WI38 (cell line): Measurements from ENCODE around the gene ENTREP1.

Experiments
- H3K4me3 ChIP-seq: 2 replicates; pipeline ENCODE4 v1.5.1; 2011; ENCODE audit warnings: low read depth, mild to moderate bottlenecking, control low read depth, low read length
- CTCF ChIP-seq: IDR thresholded peaks from 2 replicates; pipeline ENCODE4 v1.5.1; 2012; ENCODE audit warnings: low read depth, mild to moderate bottlenecking, control low read depth, low read length

Gene ENTREP1

GRCh38 chr9:69370430-69370829 is 45.4 kb downstream of the ENTREP1 start:
- no peak for TF ChIP-seq CTCF
- H3K4me3 ChIP-seq = no peak overlapping the region

GRCh38 chr9:69371001-69371400 is 46.0 kb downstream of the ENTREP1 start:
- H3K4me3 ChIP-seq = no peak overlapping the region
- TF ChIP-seq CTCF = no peak

GRCh38 chr9:69376651-69377050 is 51.6 kb downstream of the ENTREP1 start:
- TF ChIP-seq CTCF = no peak
- no peak overlapping the region for H3K4me3 ChIP-seq

GRCh38 chr9:69377291-69377690 is 52.3 kb downstream of the ENTREP1 start:
- TF ChIP-seq CTCF = no peak
- H3K4me3 ChIP-seq = no peak overlapping the region

GRCh38 chr9:69377981-69378380 is 53.0 kb downstream of the ENTREP1 start:
- no peak for TF ChIP-seq CTCF
- H3K4me3 ChIP-seq = no peak overlapping the region

- H3K4me3 ChIP-seq = no peak overlapping the region
- no peak for TF ChIP-seq CTCF
Observed at GRCh38 chr9:69379270-69379982, 54.4 kb downstream of the ENTREP1 start.

- TF ChIP-seq CTCF = no peak
- H3K4me3 ChIP-seq = no peak overlapping the region
Observed at GRCh38 chr9:69380301-69380700, 55.3 kb downstream of the ENTREP1 start.
